Activated CD8-positive, alpha-beta memory T cell treated with anti-CD3 and anti-CD28 coated beads for 4 hours (primary cell): ENCODE measurements around the gene ZFP1.
A peak's percentile ranks its signal among the peaks of the same experiment; 100 is the strongest.

Experiments used
- DNase-seq, 2 donors: peaks; one replicate each; pipeline ENCODE4 v3.0.0-alpha.2; 2020; ENCODE audit warnings: low read depth in 2 of 2

Gene ZFP1

DNA sequence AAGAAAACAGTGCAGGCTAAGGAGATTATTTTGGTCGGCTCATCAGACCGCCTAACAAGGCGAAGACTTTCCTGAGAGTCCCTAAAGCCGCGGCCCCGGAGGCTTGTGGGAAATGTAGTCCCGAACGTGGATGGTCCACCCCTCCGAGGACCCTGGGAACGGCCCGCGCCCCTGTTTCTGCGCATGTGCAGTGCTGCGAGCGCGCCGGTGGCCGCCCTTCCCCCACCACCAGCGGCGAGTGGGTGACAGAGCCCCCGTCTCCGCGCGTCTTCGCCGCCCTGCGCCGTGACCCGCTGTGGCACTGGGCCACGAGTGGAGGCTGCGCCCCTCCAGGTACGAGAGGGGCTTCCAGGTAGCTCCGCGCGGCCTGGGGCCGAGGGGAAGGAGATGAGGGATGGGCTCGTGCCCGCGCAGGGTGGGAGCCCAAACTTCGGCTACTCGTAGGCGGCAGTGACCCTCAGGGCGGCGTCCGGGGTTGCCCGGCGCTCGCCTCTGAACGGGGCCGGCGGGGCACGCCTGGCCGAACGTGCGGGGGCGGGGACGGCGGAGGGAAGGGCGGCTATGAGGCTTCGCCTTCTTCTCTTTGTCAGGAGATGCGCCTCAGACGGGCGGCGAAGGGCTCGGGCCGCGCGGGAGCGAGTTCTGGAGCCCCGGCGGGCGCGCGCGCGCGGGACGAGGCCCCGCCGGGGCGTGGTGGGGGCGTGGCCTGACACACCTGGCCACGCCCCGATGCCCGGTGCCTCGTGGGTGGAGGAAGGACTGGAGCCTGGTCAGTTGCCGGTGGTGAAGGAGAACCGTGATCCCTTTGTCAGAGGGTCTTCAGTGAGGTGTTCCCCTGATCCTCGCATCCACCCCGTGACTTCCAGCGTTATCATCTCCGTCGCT lies at the start of gene ZFP1:
Gene ZFP1, plus strand, starts transcription at position 214 of the 885 bp plus-strand sequence. CDS start 4,428 bp downstream, outside the sequence.
- peak; percentile 89 to 93 for DNase-seq

GRCh38 chr16:75099075-75099667 lies 49.2 kb upstream of the ZFP1 start:
- no peak for DNase-seq

DNA sequence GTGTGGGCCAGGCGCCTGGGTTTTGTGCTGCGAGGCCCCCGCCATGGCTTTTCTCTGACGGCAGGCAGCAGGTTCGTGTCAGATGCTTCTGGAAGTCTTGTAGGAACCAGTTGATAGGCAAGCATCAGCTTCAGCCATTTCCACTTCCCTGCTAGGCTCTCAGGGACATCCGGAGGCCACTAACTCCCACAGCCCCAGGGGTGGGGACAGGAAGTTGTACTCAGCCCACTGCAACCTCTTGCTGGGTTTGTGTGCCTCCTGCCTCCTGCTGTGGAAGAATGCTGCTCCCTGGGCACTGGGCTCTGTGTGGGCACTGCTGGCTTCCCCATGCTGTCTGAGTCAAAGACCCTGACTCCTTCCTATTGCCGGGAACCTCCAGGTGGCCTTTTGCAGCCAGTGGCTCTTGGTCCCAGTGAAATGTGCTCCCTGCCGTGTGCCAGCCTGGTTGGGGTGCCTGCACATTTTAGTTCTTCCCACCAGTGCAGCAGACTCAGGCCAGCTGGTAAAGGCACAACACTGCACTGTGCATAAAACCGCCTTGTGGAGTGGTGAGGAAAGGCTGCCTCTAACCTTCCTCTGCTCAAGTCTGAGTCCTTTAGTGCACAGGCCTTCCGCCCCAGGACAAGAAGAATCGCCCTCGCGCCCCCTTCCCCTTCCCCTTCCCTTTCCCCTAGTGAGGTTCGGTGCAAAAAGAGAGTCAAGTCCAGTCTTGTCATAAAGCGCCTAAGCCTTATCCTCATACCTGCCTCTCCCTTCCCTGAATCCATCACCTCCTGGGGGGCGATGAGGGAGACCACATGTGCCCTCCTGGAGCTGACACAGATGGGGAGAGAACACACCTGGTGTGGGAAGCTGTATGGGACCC lies 48.4 kb upstream of the ZFP1 start:
- DNase-seq, result no peak

DNA sequence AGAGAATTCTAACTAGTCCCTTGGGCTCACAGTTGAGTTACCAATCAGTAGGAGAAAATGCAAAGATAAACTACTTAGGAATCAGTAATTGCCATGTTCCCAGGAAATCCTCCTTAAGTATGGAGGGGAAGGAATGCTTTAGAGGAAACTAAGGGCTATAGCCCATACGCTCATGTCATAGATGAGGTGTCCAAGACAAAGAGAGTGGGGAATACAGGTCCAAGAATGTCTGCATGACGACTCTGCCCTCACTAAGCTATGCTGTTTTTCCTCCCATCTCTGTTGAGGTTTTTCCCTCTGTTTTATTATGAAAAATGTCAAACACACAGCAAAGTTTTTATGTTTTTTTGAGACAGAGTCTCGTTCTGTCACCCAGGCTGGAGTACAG lies 47.7 kb upstream of the ZFP1 start:
- no peak for DNase-seq

DNA sequence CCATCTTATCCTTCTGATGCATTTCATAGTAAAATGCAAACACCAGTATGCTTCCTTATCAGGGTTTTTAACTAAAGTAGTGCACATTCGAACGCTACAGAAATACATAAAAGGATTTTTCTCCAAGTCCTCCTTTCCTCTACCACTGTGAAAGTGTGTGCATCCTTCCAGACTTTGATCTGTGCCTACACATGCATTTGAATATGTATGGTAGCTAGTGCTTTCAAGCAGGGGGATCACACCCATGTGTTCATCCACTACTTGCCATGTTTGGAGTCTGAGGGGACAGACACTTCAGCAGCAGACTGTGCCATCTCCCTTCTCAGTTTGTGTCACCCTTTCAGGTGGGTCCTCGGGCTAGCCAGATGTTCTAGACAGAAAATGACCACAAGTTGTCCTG lies 46.7 kb upstream of the ZFP1 start:
- DNase-seq, result no peak

- DNase-seq, result no peak
Observed at GRCh38 chr16:75102595-75102994, 45.7 kb upstream of the ZFP1 start.

DNA sequence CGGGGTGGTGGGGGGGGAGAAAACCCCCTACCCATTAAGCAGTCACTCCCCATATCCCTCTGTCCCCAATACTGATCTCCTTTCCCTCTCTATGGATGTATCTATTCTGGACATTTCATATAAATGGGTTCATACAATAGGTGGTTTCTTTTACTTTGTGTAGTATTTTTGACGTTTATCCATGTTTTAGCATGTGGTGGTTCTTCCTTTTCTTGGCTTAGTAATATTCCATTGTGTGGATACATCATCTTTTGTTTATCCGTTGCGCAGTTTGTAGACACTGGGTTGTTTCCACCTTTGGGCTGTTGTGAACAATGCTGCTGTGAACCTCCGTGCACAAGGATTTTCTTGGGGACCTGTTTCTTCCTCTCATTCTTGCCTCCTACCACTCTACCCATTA lies 44.3 kb upstream of the ZFP1 start:
- DNase-seq, result no peak

DNA sequence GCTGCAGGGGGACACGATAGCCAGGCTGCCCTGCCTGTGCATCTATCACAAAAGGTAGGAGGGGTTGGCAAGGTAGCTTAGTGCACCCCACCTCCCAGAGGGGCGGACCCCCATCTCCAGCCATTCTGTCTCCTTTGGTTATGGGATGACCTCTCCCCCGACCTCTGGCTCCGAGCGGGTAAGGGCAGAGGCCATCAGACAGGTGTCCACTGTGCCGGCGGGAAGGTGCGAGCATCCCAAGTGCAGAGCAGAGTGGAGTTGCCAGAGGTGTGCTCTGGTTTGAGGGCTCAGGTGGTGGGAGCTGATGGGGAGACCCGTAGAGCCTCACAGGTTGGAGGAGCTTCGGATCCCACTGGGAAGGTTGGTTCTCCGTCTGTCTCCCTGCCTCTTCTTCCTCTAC lies 43.5 kb upstream of the ZFP1 start:
- DNase-seq, result no peak

DNA sequence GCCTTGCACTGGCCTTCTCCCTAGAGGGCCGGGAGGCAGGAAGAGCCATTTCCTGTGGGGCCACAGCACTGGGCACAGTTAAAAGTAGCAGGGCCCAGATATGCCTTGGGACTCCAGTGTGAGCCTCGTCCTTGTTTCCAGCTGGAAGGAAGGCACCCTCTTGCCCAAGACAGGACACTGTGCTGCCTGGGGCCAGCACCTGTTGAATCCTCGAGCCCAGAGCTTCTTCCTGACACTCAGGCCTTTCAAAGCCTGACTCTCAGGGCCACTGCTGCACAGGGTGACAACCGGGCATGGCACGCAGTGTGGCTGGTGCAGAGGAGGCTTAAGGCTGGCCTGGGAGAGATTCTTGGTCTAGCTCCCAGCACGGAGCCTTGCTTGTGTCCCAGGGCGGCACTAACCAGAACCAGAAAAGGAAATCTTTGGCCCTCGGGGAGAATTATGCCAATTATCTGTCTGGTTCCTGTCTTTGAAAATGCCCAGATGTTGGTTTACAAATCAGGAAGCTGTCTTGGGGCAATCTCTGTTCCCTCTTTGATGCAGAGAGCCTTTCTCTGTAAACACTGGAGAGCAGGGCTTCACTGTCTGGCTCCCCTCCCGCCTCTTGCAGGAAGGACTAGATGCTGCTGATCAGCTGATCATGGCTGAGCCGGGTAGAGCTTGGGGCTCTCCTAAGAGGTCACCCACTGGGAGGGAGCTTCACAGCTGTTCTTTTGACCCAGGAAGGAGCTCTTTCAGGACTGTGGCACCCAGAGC lies 42.8 kb upstream of the ZFP1 start:
- DNase-seq, result no peak

GRCh38 chr16:75106351-75107274 lies 41.7 kb upstream of the ZFP1 start:
- DNase-seq, result no peak

DNA sequence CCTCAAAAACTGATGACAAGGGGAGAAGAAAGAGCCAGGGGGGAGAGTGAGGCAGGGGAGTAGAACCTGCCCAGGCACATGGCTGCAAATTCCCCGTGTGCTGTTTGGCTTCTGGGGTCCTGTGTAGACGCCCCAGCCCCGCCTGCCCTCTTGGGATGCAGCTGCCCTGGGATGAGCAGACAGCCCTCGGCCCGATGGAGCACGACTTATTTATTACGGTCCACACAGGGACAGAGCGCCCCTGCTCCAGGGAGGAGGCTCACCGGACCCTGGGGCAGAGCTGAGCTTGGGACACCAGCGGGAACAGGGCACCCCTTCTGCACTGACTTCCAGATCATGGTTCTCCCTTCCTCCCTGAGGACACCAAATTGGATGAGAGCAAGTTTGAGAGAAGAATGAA lies 40.8 kb upstream of the ZFP1 start:
- no peak for DNase-seq

DNA sequence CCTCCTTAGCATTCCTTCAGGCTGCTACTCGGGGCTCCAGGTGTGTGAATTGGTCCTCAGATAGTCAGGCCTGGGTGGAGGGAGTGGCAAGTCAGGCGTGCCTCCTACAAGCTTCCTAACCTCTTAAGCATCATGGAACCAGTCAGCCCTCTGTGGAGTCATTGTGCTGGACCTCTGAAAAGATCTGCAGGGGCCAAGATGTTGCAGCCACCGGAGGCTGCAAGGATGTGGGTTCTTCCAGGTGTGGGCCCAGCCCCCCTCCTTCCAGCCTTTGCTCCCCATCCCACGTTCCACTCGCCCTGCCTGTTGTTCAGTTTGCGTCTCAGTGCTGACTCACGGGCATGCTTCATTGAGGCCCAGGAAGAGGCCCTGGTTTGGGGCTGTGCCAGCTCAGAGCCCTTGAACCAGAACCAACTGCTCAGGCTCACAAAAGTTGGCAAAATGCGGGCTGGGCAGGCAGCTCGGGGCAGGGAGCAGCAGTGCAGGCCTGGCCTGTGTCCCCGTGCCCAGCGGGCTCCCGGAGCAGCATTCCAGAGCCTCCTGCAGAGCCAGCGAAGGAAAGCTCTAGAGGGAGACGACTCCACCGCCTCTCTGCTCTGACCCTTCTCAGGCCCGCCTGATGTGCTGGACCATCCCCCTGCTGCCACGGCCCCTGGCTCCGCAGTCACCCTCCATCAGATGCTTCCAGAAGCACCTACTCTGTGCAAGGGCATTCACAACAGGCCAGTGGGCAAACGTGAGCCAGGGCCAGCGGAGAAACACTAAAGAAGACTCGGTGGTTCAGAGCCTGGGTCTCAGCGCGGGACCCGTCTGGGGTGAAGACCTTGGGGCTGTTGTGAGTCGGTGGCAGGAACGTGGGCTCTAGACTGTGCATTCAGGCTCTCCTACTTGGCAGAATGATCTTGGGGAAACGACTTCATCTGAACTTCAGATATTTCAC lies 39.3 kb upstream of the ZFP1 start:
- DNase-seq, result peak; percentile 38 to 49

- no peak for DNase-seq
Observed at GRCh38 chr16:75109732-75110243, 38.5 kb upstream of the ZFP1 start.

DNA sequence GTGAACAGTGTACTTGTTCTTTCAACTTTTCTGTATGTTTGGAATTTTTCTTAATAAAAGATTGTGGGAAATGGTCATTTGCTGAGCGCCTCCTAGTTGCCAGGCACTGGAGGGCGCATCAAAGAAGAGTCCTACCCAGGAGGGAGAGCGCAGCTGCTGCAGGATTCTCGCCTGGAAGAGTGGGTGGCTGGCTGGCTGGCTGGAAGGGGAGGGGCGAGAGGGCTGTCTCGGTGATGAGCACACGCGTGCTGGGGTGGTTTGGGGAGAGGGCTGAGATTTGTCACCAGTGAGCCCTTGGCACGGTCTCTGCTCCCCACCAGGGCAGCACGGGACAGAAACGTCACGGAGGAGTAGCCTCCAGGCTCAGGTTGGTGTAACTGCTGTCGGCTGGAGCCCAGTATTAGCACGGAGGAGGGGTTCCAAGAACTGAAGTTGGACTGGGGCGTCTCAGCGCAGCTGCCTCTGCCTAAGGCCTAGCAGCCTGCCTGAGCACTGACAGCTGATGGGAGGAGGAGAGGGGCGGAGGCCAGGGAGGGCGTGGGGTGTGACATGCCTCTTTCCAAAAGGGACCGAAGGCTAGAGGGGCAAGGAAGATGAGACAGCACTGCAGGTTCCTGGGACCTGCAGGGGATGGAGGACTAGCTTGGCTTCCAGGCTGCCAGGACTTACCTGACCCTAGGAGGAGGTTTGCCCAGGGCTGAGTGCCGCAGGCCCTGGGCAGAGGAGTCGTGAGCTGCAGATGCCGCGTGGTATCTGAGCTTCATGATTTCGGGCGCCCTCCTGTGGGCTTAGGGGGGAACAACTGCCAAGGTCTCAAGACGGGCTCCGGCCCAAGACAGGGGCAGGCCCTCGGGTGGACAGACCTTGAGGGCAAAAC lies 37.4 kb upstream of the ZFP1 start:
- DNase-seq, result peak; percentile 52 to 61

DNA sequence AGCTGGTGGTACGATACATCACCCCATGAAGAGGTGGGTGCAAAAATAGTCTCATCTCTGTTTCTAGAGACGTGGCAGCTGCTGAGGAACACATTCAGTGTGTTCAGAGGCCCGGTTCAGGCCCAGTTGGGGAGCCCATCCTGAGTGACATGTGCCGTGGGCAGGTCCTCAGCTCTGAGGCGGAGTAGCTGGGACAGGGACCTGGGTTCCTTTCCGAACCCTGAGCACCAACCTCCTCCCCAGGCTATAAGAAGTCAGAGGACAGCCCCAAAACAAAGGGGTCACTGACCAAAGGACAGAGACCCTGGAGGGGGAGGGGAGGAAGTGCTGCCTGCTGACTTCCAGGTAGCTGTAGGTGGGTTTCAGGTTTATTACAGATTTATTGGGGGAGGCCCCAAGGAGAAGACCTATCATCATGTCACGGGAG lies 36.8 kb upstream of the ZFP1 start:
- no peak for DNase-seq

GRCh38 chr16:75111961-75112733 lies 36.2 kb upstream of the ZFP1 start:
- no peak for DNase-seq

- no peak for DNase-seq
Observed at GRCh38 chr16:75112734-75113491, 35.4 kb upstream of the ZFP1 start.
